Heart right ventricle (tissue), 16 donors: Measurements from ENCODE around the gene C2CD4C. TPM values are rescaled to one million over a fixed set of nuclear protein-coding genes. Genes with fewer than 3 reads are reported as not detected.
"Not testable (repeated sequence)": the region's sequence is repeated elsewhere in the genome, so short reads cannot be mapped to it uniquely, and the experiment has no call there.

Experiments used
- ATAC-seq, 8 donors: fragments of 200-7000 bp; cut with Tn5 transposase; one replicate each; pipeline ENCODE4 v1.9.1; 2020; ENCODE audit warnings: mild to moderate bottlenecking in 8 of 8, moderate library complexity in 8 of 8, moderate number of reproducible peaks in 1 of 8
- DNase-seq, 2 donors: peaks; one replicate each; pipeline ENCODE4 v3.0.0-alpha.2; 2020
- H3K27ac ChIP-seq, 10 donors: fragments of 200-600 bp; sonication (generic) in 2 of 10; one replicate each; pipeline versions ENCODE4 v1.5.0 to v1.8.0; 2020 to 2022; ENCODE audit warnings: mild to moderate bottlenecking in 3 of 10
- H3K27me3 ChIP-seq, 7 donors: fragments of 200-600 bp; one replicate each; pipeline ENCODE4 v1.8.0; 2021 to 2022; ENCODE audit warnings: mild to moderate bottlenecking in 2 of 7
- H3K36me3 ChIP-seq, 9 donors: fragments of 200-600 bp; sonication (generic) in 1 of 9; one replicate each; pipeline versions ENCODE4 v1.5.0 to v1.8.0; 2020 to 2022; ENCODE audit warnings: mild to moderate bottlenecking in 2 of 9
- H3K4me1 ChIP-seq, 9 donors: fragments of 200-600 bp; sonication (generic) in 1 of 9; one replicate each; pipeline versions ENCODE4 v1.5.0 to v1.8.0; 2020 to 2022; ENCODE audit warnings: mild to moderate bottlenecking in 4 of 9
- H3K4me3 ChIP-seq, 10 donors: fragments of 200-600 bp; sonication (generic) in 2 of 10; one replicate each; pipeline versions ENCODE4 v1.5.0 to v1.8.0; 2020 to 2022; ENCODE audit warnings: mild to moderate bottlenecking in 7 of 10, moderate library complexity in 2 of 10
- H3K9me3 ChIP-seq, 11 donors: fragments of 200-600 bp in 10 of 11; sonication (generic) in 2 of 11; one replicate each; pipeline versions ENCODE4 v1.5.0 to v1.8.0; 2013 to 2022; ENCODE audit warnings: mild to moderate bottlenecking in 2 of 11, control low read depth in 1 of 11, moderate library complexity in 1 of 11
- WGBS, 2 donors: extraction: QIAGEN DNeasy Blood & Tissue Kit; methylation state at CpG; one replicate each; pipeline ENCODE4 v1.1.7; 2013; ENCODE audit warnings: inconsistent platforms in 1 of 2; 5-methylcytosine and 5-hydroxymethylcytosine counted together
- intact Hi-C, 10 donors: fragments of 100-400 bp; cut with DNase I; formaldehyde crosslinking; loops; one replicate each; pipeline versions ENCODE4 v1.11.1 to v1.14.2; 2022
- polyA plus RNA-seq, 2 donors: library from polyadenylated mRNA; stranded (reverse); fragments of 200-250 nt; gene quantifications; one replicate each; pipeline ENCODE4 v1.2.3, GENCODE V29; 2013
- total RNA-seq, 10 donors: library from RNA; stranded (reverse); fragmentation: NEBNext Ultra II Directional in 3 of 10; extraction: Animal tissue kit (Norgen Biotek cat#: 25700) in 3 of 10; gene quantifications; one replicate each; pipeline versions ENCODE4 v1.2.1 to v1.2.4, GENCODE V29; 2021 to 2023
- TF ChIP-seq, protein P1 (sequence below), 9 donors: fragments of 200-600 bp; sonication (generic) in 2 of 9; IDR thresholded peaks; one replicate each; pipeline versions ENCODE4 v1.5.0 to v1.8.0; 2021 to 2022; ENCODE audit warnings: antibody characterized with exemption in 9 of 9, mild to moderate bottlenecking in 5 of 9, moderate library complexity in 1 of 9
- donor health status: Arrhythmogenic right ventricular cardiomyopathy.
- donor health status: ischemic (EF 13 %, LVEDD 7.1; RV severe dilation, severe dysfunction).
- donor health status: healthy with polysubstance abuse.
- donor health status: DM: no; HTN: yes; CAD: no.
- donor health status: DM: no; HTN: no; CAD: no.
- donor health status: ischemic (EF 25% LVEDD 6.9; RV normal size, moderate dysfunction).
- donor health status: ischemic (EF 25% LVEDD 5.7; RV mildly dilated, moderate dysfunction).
- donor health status: healthy.
- donor health status: DM: yes; HTN: yes; CAD: no.
- donor health status: Ischemic cardiomyopathy.
- donor health status: ischemic (EF 35%, LVEDD 5.7; RV mildly dilated, moderate dysfunction).
- donor health status: nonischemic (EF 11% LVEDD 7.7; RV severe dilation, severe dysfunction).
- donor health status: DM: yes; HTN: yes; CAD: no.
- donor health status: PGD.
- donor health status: ischemic (EF 29% LVEDD 5.4; RV normal size, mild dysfunction).
- donor health status: nonischemic (EF 23%, LVEDD 6.1; RV moderate dilation, normal function).

The C2CD4C gene
- total and polyA plus RNA-seq, 12 donors, result 0.26 to 2.2 (median 0.79) TPM

- H3K27me3 ChIP-seq, result no peaks in the 10 kb centered on the region
- H3K9me3 ChIP-seq, result peaks cover 0 to 8% (median 0%) of the 10 kb centered on the region in 11 donors
- 93 to 95% methylated on average over 16 of the region's 16 CpGs for WGBS, 2 donors
- TF ChIP-seq, protein P1, sequence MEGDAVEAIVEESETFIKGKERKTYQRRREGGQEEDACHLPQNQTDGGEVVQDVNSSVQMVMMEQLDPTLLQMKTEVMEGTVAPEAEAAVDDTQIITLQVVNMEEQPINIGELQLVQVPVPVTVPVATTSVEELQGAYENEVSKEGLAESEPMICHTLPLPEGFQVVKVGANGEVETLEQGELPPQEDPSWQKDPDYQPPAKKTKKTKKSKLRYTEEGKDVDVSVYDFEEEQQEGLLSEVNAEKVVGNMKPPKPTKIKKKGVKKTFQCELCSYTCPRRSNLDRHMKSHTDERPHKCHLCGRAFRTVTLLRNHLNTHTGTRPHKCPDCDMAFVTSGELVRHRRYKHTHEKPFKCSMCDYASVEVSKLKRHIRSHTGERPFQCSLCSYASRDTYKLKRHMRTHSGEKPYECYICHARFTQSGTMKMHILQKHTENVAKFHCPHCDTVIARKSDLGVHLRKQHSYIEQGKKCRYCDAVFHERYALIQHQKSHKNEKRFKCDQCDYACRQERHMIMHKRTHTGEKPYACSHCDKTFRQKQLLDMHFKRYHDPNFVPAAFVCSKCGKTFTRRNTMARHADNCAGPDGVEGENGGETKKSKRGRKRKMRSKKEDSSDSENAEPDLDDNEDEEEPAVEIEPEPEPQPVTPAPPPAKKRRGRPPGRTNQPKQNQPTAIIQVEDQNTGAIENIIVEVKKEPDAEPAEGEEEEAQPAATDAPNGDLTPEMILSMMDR (IDR thresholded peaks at IDR 0.05), result no peak
- ATAC-seq (no peak), DNase-seq (no peak)
- peaks cover 0 to 9% (median 5%) of the 10 kb centered on the region in 9 donors for H3K4me1 ChIP-seq
- H3K4me3 ChIP-seq, result no peak overlapping the region
- intact Hi-C loops, result no loop called here
- no peak overlapping the region for H3K27ac ChIP-seq
- peaks cover 0 to 11% (median 0%) of the 10 kb centered on the region in 9 donors for H3K36me3 ChIP-seq
Observed at GRCh38 chr19:452829-453228, 43.9 kb upstream of the C2CD4C start.

GRCh38 chr19:450912-451481 is 42.0 kb upstream of the C2CD4C start:
- H3K27me3 ChIP-seq, H3K36me3 ChIP-seq, H3K9me3 ChIP-seq, DNase-seq, intact Hi-C loops, H3K4me3 ChIP-seq, ATAC-seq, H3K27ac ChIP-seq: not testable (repeated sequence)
- 95 to 98% methylated on average over 33 of the region's 33 CpGs for WGBS, 2 donors
- H3K4me1 ChIP-seq, result peaks cover 3 to 22% (median 12%) of the 10 kb centered on the region in 9 donors

GRCh38 chr19:449916-450315 is 41.0 kb upstream of the C2CD4C start:
- H3K4me1 ChIP-seq, result peaks cover 3 to 22% (median 12%) of the 10 kb centered on the region in 9 donors
- WGBS, 2 donors, result 94 to 99% methylated on average over 20 of the region's 20 CpGs
- H3K36me3 ChIP-seq, result peaks cover 0 to 3% (median 0%) of the 10 kb centered on the region in 9 donors
- no peak overlapping the region for H3K4me3 ChIP-seq
- H3K27me3 ChIP-seq, result no peaks in the 10 kb centered on the region
- ATAC-seq (no peak), DNase-seq (no peak)
- intact Hi-C loops, result no loop called here
- no peak overlapping the region for H3K27ac ChIP-seq
- peaks cover 0 to 8% (median 0%) of the 10 kb centered on the region in 11 donors for H3K9me3 ChIP-seq
- TF ChIP-seq, protein P1 (IDR thresholded peaks at IDR 0.05), result no peak

DNA sequence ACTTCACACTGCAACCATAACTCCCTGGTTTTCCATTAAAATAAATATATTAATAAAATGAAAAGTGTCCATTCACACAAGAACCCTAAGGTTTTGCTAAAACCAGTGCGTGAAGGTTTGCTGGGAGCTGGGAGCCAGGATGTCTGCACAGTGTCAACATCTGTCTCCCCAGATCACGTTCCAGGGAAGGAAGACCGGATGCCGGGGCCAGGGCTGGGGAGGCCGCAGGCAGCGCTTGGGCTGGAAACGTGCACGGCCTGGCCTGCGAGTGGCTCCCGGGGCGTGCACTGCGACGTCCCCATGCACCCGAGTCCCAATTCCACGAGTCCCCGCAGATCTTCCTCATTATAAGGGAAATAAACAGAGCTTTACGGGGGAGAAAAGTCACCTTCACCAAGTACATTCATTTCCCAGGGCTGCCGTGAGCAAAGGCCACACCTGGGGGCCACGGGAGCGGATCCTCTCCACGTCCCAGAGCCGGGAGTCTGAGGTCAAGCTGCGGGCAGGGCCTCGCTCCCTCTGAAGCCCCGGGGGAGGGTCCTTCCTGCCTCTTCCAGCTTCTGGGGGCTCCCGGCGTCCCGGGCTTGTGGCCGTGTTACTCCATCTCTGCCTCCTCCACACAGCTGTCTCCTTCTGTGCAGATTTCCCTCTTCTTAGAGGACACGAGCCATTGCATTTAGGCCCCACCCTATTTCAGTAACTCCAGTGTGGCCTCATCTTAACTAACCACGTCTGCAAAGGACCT is 39.0 kb upstream of the C2CD4C start:
- WGBS, 2 donors, result 25 to 31% methylated on average over 31 of the region's 31 CpGs
- Histone ChIP-seq H3K27me3 (no peaks in the 10 kb centered on the region), H3K4me1 (peaks cover 3 to 22% (median 12%) of the 10 kb centered on the region in 9 donors), H3K27ac (peak overlapping the region in 7 of 10 donors; percentile 5 to 45 (median 35)), H3K36me3 (peaks cover 0 to 3% (median 0%) of the 10 kb centered on the region in 9 donors), H3K4me3 (no peak overlapping the region), H3K9me3 (peaks cover 0 to 8% (median 0%) of the 10 kb centered on the region in 11 donors)
- intact Hi-C loops, result no loop called here
- ATAC-seq (peak; percentile 69 to 90 (median 80)), DNase-seq (peak; percentile 28 to 46)
- TF ChIP-seq, protein P1 (IDR thresholded peaks at IDR 0.05), result no peak
